LNCAP (cell line): Measurements from ENCODE around the gene TMEM44.

Experiments
- TF ChIP-seq, protein P1 (sequence below): fragments of 450-650 bp; IDR thresholded peaks from 2 replicates; pipeline ENCODE4 v1.5.1; 2017; ENCODE audit warnings: mild to moderate bottlenecking

Gene TMEM44, protein sequence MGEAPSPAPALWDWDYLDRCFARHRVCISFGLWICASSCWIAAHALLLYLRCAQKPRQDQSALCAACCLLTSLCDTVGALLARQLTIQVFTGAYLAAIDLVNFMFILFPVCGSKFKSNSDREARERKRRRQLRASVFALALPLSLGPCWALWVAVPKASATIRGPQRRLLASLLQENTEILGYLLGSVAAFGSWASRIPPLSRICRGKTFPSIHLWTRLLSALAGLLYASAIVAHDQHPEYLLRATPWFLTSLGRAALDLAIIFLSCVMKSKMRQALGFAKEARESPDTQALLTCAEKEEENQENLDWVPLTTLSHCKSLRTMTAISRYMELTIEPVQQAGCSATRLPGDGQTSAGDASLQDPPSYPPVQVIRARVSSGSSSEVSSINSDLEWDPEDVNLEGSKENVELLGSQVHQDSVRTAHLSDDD

GRCh38 chr3:194633349-194634004, at the start of gene TMEM44:
Gene TMEM44 (minus strand): TSS chr3:194633419. CDS start chr3:194633215, 204 bp downstream.
- TF ChIP-seq, protein P1, sequence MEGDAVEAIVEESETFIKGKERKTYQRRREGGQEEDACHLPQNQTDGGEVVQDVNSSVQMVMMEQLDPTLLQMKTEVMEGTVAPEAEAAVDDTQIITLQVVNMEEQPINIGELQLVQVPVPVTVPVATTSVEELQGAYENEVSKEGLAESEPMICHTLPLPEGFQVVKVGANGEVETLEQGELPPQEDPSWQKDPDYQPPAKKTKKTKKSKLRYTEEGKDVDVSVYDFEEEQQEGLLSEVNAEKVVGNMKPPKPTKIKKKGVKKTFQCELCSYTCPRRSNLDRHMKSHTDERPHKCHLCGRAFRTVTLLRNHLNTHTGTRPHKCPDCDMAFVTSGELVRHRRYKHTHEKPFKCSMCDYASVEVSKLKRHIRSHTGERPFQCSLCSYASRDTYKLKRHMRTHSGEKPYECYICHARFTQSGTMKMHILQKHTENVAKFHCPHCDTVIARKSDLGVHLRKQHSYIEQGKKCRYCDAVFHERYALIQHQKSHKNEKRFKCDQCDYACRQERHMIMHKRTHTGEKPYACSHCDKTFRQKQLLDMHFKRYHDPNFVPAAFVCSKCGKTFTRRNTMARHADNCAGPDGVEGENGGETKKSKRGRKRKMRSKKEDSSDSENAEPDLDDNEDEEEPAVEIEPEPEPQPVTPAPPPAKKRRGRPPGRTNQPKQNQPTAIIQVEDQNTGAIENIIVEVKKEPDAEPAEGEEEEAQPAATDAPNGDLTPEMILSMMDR: peak; percentile 74

DNA sequence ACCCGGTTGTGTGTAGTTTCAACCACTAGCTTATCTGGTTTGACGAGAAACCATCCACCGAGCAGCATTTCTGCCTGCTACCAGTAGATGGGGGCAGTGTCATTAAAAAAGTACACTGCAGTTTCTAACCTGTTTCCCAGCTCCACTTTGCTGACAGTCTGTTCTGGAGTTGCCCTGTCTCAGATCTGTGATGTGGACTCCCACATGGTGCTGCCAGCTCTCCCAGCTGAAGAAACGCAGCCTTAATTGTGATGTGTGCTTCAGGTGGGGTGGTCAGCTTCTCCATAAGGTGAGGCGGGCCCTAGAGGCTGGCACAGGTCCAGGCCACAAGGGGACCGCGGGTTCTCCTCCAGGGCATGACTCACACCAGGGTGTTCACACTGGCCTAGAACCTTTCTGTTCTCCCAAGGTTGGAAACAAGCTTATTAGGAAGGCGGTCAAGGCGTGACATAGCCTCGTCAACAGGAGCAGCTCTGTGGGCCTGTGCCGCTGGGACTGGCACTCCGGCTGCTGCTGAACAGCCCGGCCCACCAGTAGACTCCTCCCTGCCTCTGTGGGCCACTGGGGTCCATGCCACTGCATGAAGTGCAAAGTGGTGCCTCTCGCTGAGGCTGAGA, 49.6 kb upstream of the TMEM44 start:
- TF ChIP-seq, protein P1: peak; percentile 92

- TF ChIP-seq, protein P1: no peak
Measured at GRCh38 chr3:194682189-194682693, 49.0 kb upstream of the TMEM44 start.

DNA sequence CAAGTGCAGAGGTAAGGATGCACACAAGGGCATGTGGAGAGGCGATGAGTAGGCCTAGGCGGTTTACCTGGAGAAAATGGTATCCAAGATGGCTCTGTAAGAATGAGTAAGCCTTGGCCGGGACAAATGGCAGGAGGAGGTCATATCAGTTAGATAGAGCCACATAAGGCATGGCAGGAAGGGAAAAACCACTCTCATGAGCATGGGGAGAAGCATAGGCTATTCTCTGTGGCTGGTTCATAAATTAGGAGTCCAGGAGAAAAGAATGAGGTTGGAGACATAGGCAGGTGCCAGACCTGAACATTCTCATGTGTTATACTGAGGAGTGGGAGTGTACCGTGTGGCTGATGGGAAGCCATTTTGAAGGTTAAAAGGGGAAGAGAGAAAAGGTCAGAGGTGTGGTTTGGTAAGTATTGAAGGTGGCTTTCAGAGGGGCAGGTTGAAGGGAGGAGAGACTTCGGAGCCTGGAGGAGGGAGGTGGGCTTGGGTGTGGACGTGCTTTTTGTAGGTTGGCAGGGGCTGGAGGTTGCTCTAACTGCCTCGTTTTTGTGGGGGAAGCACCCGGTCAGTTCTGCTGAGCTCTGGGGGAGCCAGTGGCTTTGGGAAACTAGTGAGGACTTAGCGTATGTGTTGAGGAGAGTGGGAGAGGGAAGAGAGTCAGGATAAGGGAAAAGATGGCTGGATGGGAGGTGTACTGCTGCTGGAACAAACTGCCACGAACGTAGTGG, 47.8 kb upstream of the TMEM44 start:
- TF ChIP-seq, protein P1: no peak

GRCh38 chr3:194676471-194676870, 43.3 kb upstream of the TMEM44 start:
- TF ChIP-seq, protein P1: no peak

GRCh38 chr3:194675680-194676079, 42.5 kb upstream of the TMEM44 start:
- TF ChIP-seq, protein P1: no peak

DNA sequence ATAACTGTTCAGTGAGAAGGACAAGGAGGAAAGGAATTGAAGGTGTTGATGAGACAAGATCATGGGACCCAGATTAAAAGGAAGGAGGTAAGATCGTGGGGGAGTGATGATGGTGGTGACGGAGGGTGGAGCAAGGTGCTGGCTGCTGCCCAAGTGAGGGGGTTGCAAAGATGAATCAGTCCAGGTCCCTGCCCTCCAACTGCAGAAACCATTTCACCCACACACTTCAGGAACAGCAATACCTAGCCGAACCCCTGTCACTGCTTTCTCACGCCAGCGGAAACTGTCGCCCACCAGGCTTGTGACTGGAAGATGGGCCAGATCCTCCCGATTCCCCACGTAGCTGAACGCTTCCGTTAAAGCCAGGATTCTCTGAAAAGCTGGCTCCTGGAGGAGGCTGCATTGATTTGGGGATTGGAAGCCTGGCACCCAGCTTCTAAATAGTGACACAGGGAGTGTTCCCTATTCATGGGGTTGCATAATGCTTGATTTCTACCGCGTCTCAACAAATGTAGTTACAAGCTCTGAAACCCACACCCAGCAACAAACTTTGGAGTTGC, 41.9 kb upstream of the TMEM44 start:
- TF ChIP-seq, protein P1: no peak
